ENCODE data around the gene TMEM234. TPM values are rescaled to one million over a fixed set of nuclear protein-coding genes. Genes with fewer than 3 reads are reported as not detected.

TMEM234 gene
- total and polyA plus RNA-seq, 2 of the 8 experiments (the other 6 are each of a cell fraction or from before 2014, with no cell fraction given): 8.7 to 8.9 TPM

DNA sequence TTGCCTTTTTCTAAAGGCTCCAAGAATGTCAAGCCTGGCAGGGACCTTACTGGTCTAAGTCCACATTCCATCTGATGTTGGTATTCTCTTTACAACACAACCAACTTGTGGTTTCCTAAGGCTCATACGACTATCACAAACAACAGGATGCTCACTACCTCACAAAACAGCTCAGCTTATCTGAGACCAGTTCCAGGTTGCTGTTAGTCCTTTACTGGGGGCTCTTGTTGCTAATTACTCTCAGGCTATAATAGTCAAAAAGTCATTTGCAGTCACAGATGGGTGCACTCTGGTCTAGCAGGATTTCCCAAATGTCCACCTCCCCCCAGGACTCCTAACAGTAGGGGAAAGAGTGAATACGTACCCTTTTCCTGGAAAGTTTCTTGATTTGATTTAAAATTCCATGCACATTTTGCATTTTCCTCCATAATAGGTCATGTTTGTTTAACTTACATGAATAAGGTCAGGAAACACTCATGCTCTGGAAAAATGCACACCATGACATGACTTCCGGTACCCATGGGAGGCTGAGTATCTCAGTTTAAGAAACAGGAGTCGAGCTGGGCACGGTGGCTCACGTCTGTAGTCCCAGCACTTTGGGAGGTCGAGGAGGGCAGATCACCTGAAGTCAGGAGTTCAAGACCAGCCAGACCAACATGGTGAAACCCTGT, 44.9 kb upstream of the TMEM234 start:
- Histone ChIP-seq H3K23me2 (ENCODE audit: low read depth, low read length) (no peaks in the 10 kb centered on the region), H2AK5ac (ENCODE audit: low read depth, low read length) (no peak overlapping the region), H2BK12ac (ENCODE audit: low read depth, low read length) (no peak overlapping the region), H4K8ac (ENCODE audit: extremely low read depth, insufficient read depth, low read length) (no peak overlapping the region), H2BK20ac (ENCODE audit: low read length) (no peak overlapping the region), H3K79me1 (ENCODE audit: low read depth, low read length) (no peaks in the 10 kb centered on the region), H3K4ac (replicated peaks; ENCODE audit: insufficient read length, low read depth, low read length) (no peak overlapping the region), H3K14ac (ENCODE audit: insufficient read length) (no peak overlapping the region), H2BK120ac (replicated peaks; ENCODE audit: low read depth, low read length) (no peak overlapping the region), H4K91ac (replicated peaks; ENCODE audit: insufficient read length, low read length) (no peak overlapping the region), H4K20me1 (replicated peaks in 1 of 2; ENCODE audit: control insufficient read depth in 1 of 2, insufficient read depth in 2 of 2, low read length in 2 of 2) (no peaks in the 10 kb centered on the region), H3K4me3 (ENCODE audit: extremely low read depth in 1 of 4, insufficient read depth in 2 of 4, low read depth in 3 of 4, low read length in 4 of 4) (no peak overlapping the region), H3K4me2 (ENCODE audit: insufficient read depth in 1 of 2, low read depth in 2 of 2, low read length in 2 of 2) (no peak overlapping the region), H3K18ac (ENCODE audit: extremely low read depth, low read length) (no peak overlapping the region), H3K79me2 (ENCODE audit: control insufficient read depth in 1 of 2, insufficient read depth in 2 of 2, low read length in 2 of 2) (no peaks in the 10 kb centered on the region), H3K9me3 (ENCODE audit: insufficient read depth in 2 of 2, low read depth in 1 of 2, low read length in 1 of 2) (no peaks in the 10 kb centered on the region), H2BK15ac (ENCODE audit: low read length) (no peak overlapping the region), H2AFZ (ENCODE audit: low read length) (no peak overlapping the region), H3K9ac (replicated peaks in 1 of 4; ENCODE audit: extremely low read depth in 1 of 4, low read depth in 3 of 4, low read length in 3 of 4) (no peak overlapping the region), H4K5ac (ENCODE audit: insufficient read length, low read depth, low read length) (no peak overlapping the region), H2BK5ac (ENCODE audit: low read depth, low read length) (no peak overlapping the region), H3K23ac (ENCODE audit: insufficient read length) (no peak overlapping the region), H3K56ac (replicated peaks; ENCODE audit: insufficient read length, low read depth, low read length) (no peak overlapping the region), H3K27ac (ENCODE audit: low read depth, low read length) (no peak overlapping the region), H3K27me3 (replicated peaks in 1 of 4; ENCODE audit: control insufficient read depth in 3 of 4, extremely low read depth in 1 of 4, insufficient read depth in 3 of 4, low read length in 3 of 4) (no peaks in the 10 kb centered on the region), H3K4me1 (replicated peaks in 1 of 4; ENCODE audit: control insufficient read depth in 3 of 4, insufficient read depth in 4 of 4, low read length in 3 of 4) (peaks cover 0 to 3% (median 2%) of the 10 kb centered on the region in 4 experiments; a peak in 3 of 7 replicates), H3K36me3 (ENCODE audit: control insufficient read depth in 2 of 4, insufficient read depth in 4 of 4, low read length in 3 of 4) (no peaks in the 10 kb centered on the region)
- WGBS, 2 experiments (ENCODE audit: extremely low coverage in 1 of 2, insufficient coverage in 1 of 2, insufficient read length in 1 of 2, insufficient replicate concordance in 2 of 2, low coverage in 1 of 2, low lambda C conversion rate in 2 of 2, missing lambda C conversion rate in 1 of 2): 92% methylated on average over 7 of the region's 7 CpGs; no CpG with 5 or more reads in 1 of the 2 experiments
- no peak for TF ChIP-seq CBX5 (IDR thresholded peaks at IDR 0.05; ENCODE audit: low read depth, low read length)
- no peak for DNase-seq (ENCODE audit: low read depth in 1 of 2, low spot score in 2 of 2)
- CTCF ChIA-PET (ENCODE audit: partially characterized antibody): no interaction called here
- FAIRE-seq: no peak
- POLR2A ChIA-PET (ENCODE audit: partially characterized antibody): no interaction called here

All from H1 (cell line).